AML-193 (cell line): Measurements from ENCODE around the gene UBE2G2.
"Not testable (repeated sequence)": the region's sequence is repeated elsewhere in the genome, so short reads cannot be mapped to it uniquely, and the experiment has no call there.

ENCODE experiments used
- DNase-seq, 2 experiments: peaks; one replicate each; lab custom pipeline; 2025; lab: John Stamatoyannopoulos, UW

UBE2G2 gene

GRCh38 chr21:44836349-44836665, 34.7 kb upstream of the UBE2G2 start:
- no peak for DNase-seq

- DNase-seq: no peak
These were observed 34.0 kb upstream of the UBE2G2 start for GRCh38 chr21:44835647-44835973.

GRCh38 chr21:44834951-44835646, 33.5 kb upstream of the UBE2G2 start:
- no peak for DNase-seq

DNA sequence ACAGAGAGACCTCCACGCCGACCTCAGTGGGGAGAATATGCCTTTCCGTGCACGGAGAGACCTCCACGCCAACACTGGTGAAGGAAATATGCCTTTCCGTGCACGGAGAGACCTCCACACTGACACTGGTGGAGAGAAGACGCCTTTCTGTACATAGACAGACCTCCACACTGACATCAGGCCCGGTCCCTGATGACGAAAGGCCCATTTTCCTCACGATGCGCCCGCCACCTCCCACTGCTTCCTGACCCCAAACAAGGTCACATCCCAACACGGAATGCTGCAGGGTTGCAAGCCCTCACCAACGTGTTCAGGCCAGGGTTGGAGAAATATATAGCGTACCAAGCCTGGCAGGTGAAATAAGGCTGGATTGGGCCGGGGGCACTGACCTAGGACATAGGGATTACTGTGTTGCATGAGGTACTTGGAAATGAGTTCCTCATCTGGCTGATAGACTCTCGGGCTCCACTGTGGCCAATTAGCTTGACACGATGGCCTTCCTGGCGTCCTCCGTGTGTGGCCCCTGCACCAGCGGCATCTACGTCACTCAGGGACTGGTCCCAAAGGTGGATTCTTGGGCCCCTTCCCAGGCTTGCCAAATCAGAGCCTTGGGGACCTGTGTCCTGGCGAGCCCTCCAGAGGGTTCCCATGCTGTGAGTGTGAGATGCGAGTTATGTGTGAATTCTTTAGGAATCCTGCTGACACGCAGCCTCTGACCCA, 32.8 kb upstream of the UBE2G2 start:
- no peak for DNase-seq

DNA sequence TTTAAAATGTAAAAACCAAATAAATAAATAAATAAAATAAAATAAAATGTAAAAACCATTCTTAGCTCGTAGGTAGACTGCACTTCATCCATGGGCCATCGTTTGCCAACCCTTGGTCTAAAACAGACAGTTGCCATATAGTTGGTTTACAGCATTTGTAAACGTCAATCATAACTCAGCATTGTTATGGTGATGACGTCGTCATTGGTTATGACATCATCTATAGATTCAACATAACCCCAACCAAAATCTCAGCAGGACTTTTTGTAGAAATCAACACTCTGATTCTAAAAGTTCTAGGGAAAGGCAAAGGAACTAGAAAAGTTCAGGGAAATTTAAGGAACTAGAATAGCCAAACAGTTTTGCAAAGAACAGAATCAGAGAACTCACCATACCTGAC, 32.0 kb upstream of the UBE2G2 start:
- DNase-seq: no peak

DNA sequence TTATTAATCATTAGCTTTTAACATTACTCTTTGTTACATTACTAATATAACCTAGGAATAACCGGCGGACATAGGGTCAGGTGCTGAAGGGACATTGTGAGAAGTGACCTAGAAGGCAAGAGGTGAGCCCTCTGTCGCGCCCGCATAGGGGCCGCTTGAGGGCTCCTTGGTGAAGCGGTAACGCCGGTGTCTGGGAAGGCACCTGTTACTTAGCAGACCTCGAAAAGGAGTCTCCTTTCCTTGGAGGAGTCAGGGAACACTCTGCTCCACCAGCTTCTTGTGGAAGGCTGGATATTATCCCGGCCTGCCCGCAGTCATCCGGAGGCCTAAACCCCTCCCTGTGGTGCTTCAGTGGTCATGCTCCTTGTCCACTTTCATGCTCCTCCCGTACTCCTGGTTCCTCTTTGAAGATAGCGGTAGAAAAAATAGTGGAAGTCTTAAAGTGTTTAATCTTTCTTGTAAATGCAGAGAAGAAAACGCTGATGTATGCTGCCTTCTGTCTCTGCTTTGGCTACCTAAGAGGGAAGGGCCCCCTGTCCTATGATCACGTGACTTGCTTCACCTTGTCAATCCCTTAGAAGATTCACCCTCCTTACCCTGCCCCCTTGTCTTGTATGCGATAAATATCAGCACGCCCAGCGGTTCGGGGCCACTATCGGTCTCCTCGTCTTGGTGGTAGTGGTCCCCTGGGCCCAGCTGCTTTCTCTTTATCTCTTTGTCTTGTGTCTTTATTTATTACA, 31.1 kb upstream of the UBE2G2 start:
- DNase-seq: not testable (repeated sequence)

DNA sequence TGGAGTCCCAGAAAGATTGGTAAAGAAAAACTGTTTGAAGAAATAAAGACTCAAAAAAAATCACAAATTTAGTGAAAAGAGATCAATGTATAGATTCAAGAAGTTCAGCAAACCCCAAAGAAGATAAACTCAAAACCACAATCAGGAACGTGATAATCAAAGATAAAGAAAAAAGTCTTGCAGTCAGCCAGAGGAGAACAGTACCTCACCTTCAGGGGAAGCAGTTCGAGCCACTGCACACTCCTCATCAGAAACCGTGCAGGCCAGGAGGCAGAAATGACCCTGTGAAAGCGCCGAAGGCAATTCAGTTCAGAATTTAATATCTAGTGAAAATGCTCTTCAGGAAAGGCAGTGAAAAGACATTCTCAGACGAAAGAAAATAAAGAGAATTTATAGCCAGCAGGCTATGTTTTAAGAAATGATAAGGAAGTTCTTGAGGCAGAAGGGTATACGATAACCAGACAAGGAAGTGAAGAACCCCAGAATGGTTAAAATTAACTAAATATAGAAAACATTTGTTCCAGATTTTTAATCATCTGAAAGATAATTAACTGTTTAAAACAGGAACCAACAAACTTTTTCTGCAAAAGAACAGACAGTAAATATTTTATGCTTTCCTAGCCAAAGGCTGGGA, 29.7 kb upstream of the UBE2G2 start:
- DNase-seq: no peak

DNA sequence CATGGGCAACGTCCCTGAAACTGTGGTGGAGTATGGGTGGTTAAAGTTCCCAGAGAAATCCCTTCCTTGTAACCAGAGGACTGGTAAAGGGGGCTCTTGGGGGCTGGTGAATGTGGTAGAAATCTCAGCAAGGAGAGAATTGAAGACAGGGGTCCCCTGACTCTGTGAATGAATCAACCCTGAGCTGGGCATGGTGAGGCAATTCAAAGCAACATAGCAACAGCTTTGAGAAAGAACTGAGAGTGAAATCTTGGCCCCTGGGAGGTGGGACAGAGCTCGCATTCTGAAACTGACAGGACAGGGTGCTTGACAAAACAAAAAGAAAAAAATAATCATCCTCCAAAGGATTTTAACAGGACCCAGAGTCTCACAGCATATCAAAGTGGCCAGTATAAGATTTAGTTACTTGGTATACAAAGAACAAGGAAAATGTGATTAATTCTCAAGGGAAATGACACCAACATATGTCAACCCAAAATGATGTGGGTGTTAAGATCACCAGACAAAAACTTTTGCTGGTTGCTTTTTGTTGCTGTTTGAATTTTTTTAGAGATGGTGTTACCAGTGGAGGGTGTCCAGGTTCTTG, 28.0 kb upstream of the UBE2G2 start:
- DNase-seq: no peak

- no peak for DNase-seq
These were observed 26.9 kb upstream of the UBE2G2 start for GRCh38 chr21:44828362-44829056.

DNA sequence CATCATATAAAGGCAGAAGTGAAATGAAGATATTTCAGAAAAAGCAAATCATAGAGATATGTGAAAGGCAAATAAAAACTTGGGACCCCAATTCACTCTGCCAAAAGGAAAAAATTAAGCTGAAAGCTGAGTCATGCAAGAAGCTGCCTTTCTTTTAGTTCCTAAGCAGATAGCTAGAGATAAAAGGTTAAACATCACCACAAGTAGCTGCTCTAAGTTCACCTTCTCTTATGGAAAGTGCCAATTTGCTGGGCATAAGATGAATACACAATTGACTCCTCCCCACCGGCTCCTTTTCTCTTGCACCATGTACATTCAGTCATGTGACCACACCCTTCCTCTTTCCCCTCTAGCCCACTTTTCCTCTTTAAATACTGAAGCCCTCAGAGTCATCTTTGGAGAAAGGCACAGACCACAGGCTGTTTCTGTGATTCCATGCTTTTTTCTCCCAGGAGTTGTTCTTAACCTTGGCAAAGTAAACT, 21.6 kb upstream of the UBE2G2 start:
- DNase-seq: no peak

- no peak for DNase-seq
These were observed 21.0 kb upstream of the UBE2G2 start for GRCh38 chr21:44822484-44823178.

- DNase-seq: no peak
These were observed 19.2 kb upstream of the UBE2G2 start for GRCh38 chr21:44820851-44821250.

DNA sequence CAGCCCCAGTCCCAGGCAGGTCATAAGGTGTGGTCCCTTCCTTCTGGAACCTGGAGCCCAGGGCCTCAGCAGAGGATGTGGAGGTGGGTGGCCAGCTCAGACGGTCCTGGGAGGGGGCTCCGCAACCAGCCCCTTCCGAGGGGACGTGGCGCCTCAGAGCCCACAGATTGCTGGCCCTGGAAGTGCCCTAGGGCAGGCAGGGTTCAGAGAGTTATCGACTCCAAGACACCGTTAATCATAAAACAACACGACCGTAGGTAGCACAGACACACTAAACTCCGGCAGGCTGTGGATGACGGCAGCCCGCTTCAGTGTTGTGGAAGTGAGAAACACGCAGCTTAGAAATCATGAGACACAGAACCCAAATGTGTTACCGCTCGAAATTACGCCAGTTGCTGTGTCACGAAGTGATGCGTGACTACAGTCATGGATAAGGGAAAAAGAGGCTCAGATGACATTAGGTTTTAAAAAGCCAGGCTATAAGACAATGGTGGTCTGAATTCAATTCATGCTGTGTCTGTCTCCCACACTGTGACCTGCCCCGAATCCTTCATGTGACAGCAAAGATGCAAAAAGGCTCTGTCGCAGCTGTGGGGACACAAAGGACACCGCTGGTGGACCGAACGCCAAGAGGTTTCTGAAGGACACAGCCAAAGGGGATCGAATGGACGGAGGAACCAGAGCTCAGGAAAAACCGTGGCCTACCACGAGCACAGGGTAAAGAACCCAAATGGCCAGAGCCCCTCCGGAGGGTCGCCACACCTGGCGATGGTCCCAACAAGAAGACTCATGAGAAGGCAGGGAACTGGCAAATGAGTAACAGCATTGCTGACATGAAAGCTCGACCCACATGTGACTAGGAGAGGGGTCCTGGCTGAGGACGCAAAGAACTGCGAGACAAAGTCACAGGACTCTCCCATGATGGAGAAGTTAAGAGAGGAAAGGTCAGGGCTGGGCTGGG, 17.9 kb upstream of the UBE2G2 start:
- DNase-seq: no peak

DNA sequence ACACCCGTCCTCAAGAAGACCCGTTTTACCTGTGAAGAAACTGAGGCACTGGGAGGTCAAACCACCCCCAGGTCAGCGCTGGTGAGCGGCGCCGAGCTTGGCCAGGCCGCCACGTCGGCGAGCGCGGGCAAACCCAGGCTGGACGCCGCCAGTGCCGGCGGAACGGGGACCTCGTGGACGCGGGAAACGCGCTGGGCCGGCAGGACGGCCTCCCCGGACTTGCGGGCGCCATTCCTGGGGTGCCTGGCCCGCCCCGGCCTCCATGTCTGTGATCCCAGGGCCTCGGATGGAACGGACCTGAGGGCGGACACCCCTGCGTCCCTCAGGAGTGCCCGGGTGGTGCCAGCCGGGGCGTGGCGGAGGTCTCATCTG, 17.0 kb upstream of the UBE2G2 start:
- DNase-seq: no peak

GRCh38 chr21:44817914-44818639, 16.5 kb upstream of the UBE2G2 start, which contains the start of gene SUMO3:
TSS of gene SUMO3 (minus strand) at chr21:44818062. CDS start at chr21:44817968, 94 bp downstream.
- peak; percentile 61 to 65 for DNase-seq

DNA sequence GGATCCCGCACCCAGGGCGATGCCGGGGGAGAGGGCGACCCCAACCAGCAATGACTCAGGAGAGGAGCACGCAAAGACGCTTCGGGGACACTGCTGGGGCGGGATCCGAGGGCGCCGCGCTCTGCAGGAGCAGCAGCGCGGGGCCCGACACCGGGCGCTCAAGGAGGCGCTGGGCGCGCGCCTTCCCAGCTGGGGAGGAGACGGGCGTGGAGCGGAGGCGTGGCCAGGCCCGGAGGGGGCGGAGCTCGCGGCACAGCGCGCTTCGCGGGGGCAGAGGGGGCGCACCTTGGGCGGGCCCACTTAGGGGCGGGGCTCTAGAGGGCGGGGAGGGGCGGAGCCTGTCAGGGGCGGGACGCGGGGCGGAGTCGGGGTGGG, 15.9 kb upstream of the UBE2G2 start:
- peak; percentile 66 to 69 for DNase-seq

- DNase-seq: no peak
These were observed 15.3 kb upstream of the UBE2G2 start for GRCh38 chr21:44816761-44817505.

GRCh38 chr21:44815852-44816628, 14.4 kb upstream of the UBE2G2 start:
- DNase-seq: no peak
